OCI-LY3 (cell line): Measurements from ENCODE around the gene APOB.

Experiments used
- H2AFZ ChIP-seq: fragments of 200-600, 300-600 bp; shearing (Covaris generic); 2 replicates; pipeline ENCODE4 v1.6.0; 2014; ENCODE audit warnings: antibody characterized with exemption, low read depth, low read length
- H3K27ac ChIP-seq: fragments of 200-600, 300-600 bp; sonication (generic); 2 replicates; pipeline ENCODE4 v1.5.1; 2014; ENCODE audit warnings: mild to moderate bottlenecking, low read length, moderate library complexity, mixed read lengths
- H3K27me3 ChIP-seq: fragments of 200-600, 300-600 bp; sonication (generic); 2 replicates; pipeline ENCODE4 v1.6.1; 2014; ENCODE audit warnings: low read depth, low read length, mixed read lengths
- H3K36me3 ChIP-seq: fragments of 200-600, 300-600 bp; sonication (generic); replicated peaks from 2 replicates; pipeline ENCODE3; 2014; ENCODE audit warnings: low read depth, low read length, mixed read lengths
- H3K4me1 ChIP-seq: fragments of 300-600, 200-600 bp; sonication (generic); 2 replicates; pipeline ENCODE4 v1.6.1; 2014; ENCODE audit warnings: low read length, mixed read lengths
- H3K4me2 ChIP-seq: fragments of 200-600, 300-600 bp; sonication (generic); 2 replicates; pipeline ENCODE4 v1.6.1; 2014; ENCODE audit warnings: low read length, mixed read lengths
- H3K4me3 ChIP-seq: fragments of 300-600, 200-600 bp; sonication (generic); 2 replicates; pipeline ENCODE4 v1.5.1; 2014; ENCODE audit warnings: antibody characterized with exemption, mild to moderate bottlenecking, low read length, moderate library complexity
- H3K79me2 ChIP-seq: fragments of 300-600, 200-600 bp; shearing (Covaris generic); 2 replicates; pipeline ENCODE4 v1.6.1; 2014; ENCODE audit warnings: mild to moderate bottlenecking, low read length, mixed read lengths
- H3K9ac ChIP-seq: fragments of 300-600, 200-600 bp; shearing (Covaris generic); 2 replicates; pipeline ENCODE4 v1.6.0; 2014; ENCODE audit warnings: mild to moderate bottlenecking, low read length, moderate library complexity
- H3K9me3 ChIP-seq: fragments of 200-600, 300-600 bp; shearing (Covaris generic); 2 replicates; pipeline ENCODE4 v1.6.1; 2014; ENCODE audit warnings: low read length, mixed read lengths; ENCODE audit not compliant: insufficient read depth
- H4K20me1 ChIP-seq: fragments of 200-600, 300-600 bp; sonication (generic); 2 replicates; pipeline ENCODE4 v1.6.1; 2016; ENCODE audit warnings: low read length, mixed read lengths; ENCODE audit not compliant: insufficient read depth
- EZH2phosphoT487 ChIP-seq: fragments of 200-600 bp; shearing (Covaris generic); IDR thresholded peaks from 2 replicates; pipeline ENCODE4 v1.6.1; 2018; ENCODE audit warnings: antibody characterized with exemption, mixed run types, low read depth
- TF ChIP-seq, protein P1 (sequence below): fragments of 200-600, 300-600 bp; sonication (generic); IDR thresholded peaks from 2 replicates; pipeline ENCODE4 v1.5.1; 2014; ENCODE audit warnings: antibody characterized with exemption, low read length, low read depth

The APOB gene

DNA sequence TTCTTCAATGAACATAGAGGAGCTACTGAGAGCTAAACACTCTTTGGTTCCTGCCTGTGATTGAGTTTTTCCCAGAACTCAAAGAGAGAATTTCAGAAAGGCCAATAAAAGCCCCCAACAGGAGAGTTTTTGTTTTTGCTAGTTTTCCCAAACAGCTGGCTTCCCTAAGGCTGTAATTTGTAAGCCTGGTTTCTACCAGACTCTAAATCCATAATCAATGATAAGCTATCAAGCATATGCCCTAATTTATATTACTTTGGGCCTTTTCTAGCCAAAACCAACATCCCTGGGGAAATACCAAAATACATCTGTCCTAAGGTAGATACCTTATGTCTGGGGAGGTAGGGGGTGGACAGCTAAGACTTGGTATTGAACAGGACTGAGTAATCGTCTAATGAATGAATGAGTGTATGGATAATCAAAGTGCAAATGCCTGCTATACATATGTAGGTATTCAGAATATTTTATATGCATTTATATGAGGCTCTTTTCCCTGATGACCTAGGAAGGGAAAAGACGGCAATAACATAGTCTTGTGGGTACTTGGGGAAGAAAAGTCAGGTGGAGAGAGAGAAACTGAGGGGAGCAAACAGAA is 26.0 kb upstream of the APOB start:
- H3K79me2 ChIP-seq, result no peaks in the 10 kb centered on the region
- no peak overlapping the region for H3K27ac ChIP-seq
- H3K4me2 ChIP-seq, result no peak overlapping the region
- peaks cover 11% of the 10 kb centered on the region; the same call in 1 of the 2 replicates for H3K27me3 ChIP-seq
- H2AFZ ChIP-seq, result no peak overlapping the region
- no peaks in the 10 kb centered on the region for H3K4me1 ChIP-seq
- no peaks in the 10 kb centered on the region for H4K20me1 ChIP-seq
- H3K4me3 ChIP-seq, result no peak overlapping the region
- TF ChIP-seq, protein P1, sequence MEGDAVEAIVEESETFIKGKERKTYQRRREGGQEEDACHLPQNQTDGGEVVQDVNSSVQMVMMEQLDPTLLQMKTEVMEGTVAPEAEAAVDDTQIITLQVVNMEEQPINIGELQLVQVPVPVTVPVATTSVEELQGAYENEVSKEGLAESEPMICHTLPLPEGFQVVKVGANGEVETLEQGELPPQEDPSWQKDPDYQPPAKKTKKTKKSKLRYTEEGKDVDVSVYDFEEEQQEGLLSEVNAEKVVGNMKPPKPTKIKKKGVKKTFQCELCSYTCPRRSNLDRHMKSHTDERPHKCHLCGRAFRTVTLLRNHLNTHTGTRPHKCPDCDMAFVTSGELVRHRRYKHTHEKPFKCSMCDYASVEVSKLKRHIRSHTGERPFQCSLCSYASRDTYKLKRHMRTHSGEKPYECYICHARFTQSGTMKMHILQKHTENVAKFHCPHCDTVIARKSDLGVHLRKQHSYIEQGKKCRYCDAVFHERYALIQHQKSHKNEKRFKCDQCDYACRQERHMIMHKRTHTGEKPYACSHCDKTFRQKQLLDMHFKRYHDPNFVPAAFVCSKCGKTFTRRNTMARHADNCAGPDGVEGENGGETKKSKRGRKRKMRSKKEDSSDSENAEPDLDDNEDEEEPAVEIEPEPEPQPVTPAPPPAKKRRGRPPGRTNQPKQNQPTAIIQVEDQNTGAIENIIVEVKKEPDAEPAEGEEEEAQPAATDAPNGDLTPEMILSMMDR, result no peak
- TF ChIP-seq EZH2phosphoT487, result no peak
- H3K9ac ChIP-seq, result no peak overlapping the region
- no peaks in the 10 kb centered on the region for H3K9me3 ChIP-seq
- H3K36me3 ChIP-seq, result no peaks in the 10 kb centered on the region

DNA sequence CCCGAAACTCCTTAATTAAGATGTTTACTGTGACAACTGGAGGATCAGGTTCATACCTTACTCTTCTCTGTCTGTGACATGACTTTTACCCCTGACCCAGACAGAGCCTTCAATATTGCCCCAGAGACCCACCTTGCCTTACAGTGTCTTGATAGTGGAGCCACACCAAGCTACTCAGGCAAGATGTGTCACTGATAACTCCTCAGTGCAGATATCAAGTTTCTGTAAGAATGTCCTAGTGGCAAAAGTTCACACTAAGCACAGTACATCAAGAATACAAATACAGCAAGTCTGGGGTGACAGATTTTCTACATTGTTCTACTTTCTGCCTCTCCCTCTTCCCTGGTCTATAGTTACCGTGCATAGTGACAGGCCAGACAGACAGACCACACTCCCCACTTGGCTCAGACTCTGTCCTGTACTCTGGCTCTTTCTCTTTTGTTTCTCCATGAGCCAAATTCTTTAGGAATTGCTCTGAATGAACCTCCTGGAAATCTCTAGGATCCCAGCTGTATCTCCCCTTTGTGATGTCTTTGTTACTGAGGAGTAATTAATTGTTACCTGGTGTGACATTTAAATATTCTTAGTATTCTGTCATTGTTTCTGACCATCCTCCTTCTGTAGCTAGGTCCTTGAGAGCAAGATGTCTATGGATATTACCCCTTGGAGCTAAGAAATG is 24.1 kb upstream of the APOB start:
- no peaks in the 10 kb centered on the region for H3K9me3 ChIP-seq
- H2AFZ ChIP-seq, result no peak overlapping the region
- H3K36me3 ChIP-seq, result no peaks in the 10 kb centered on the region
- no peaks in the 10 kb centered on the region for H3K4me1 ChIP-seq
- no peaks in the 10 kb centered on the region for H4K20me1 ChIP-seq
- H3K9ac ChIP-seq, result no peak overlapping the region
- TF ChIP-seq, protein P1, result no peak
- TF ChIP-seq EZH2phosphoT487, result no peak
- no peak overlapping the region for H3K4me2 ChIP-seq
- no peaks in the 10 kb centered on the region for H3K79me2 ChIP-seq
- H3K27ac ChIP-seq, result no peak overlapping the region
- H3K4me3 ChIP-seq, result no peak overlapping the region
- H3K27me3 ChIP-seq, result peaks cover 24% of the 10 kb centered on the region; the same call in 1 of the 2 replicates

DNA sequence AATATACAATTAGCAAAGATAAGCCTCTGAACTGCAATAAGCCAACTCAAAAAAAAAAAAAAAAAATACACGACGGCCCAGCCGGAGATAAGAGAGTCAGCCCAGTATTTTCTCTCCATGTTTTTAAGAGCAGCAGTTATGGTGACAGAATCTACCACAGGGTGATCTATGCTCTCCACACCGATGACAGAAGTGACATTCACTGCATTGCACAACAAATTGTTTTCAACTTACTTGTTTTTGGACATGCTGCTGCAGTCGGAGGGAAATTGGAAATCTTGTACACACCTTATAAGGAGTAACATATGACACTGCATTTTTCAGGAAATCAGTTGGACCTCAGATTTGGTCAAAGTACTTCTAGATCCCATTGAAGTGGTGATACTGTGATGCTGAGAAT is 23.3 kb upstream of the APOB start:
- H3K4me1 ChIP-seq, result no peaks in the 10 kb centered on the region
- TF ChIP-seq EZH2phosphoT487, result no peak
- TF ChIP-seq, protein P1, result no peak
- H2AFZ ChIP-seq, result no peak overlapping the region
- H3K9ac ChIP-seq, result no peak overlapping the region
- H3K36me3 ChIP-seq, result no peaks in the 10 kb centered on the region
- no peaks in the 10 kb centered on the region for H3K9me3 ChIP-seq
- no peaks in the 10 kb centered on the region for H3K79me2 ChIP-seq
- no peak overlapping the region for H3K4me2 ChIP-seq
- H3K27me3 ChIP-seq, result peaks cover 28% of the 10 kb centered on the region; the same call in 1 of the 2 replicates
- no peak overlapping the region for H3K4me3 ChIP-seq
- H3K27ac ChIP-seq, result no peak overlapping the region
- no peaks in the 10 kb centered on the region for H4K20me1 ChIP-seq

DNA sequence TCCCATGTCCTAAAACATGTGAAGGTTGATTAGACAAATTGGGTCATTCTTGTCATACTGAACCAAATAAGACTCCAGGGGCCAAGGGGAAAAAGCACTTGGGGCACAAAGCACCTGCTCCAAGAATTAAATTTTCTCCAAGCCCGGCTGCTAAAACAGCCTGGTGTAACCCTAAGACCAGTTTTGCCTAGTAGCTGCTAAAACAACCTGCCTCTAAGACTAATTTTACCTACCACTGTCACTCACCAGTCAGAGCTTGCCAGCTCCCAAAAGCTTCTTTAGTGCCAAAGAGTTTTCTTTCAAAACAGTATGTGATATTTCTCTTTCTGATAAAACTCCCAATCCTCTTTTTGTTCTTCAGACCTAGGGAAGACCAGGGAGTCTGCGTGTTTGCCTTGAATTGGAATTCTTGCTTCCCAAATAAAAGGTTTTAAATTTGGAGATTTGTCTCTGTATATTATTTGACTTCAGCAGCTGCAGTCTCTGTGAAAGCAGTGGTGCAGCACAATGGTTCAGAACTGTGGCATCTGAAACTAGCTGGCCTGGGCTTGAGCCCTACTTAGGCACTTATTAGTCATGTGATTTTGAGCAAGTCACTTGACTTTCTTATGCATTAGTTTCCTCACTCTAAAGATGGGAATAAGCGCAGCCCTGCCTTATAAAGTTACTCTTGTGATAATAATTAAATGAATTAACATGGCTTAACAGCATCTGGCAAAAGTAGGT is 16.2 kb upstream of the APOB start:
- no peak overlapping the region for H3K4me3 ChIP-seq
- H3K4me2 ChIP-seq, result no peak overlapping the region
- H3K9me3 ChIP-seq, result no peaks in the 10 kb centered on the region
- H3K27ac ChIP-seq, result no peak overlapping the region
- H2AFZ ChIP-seq, result no peak overlapping the region
- no peaks in the 10 kb centered on the region; the same call in 1 of the 2 replicates for H4K20me1 ChIP-seq
- no peaks in the 10 kb centered on the region for H3K4me1 ChIP-seq
- TF ChIP-seq, protein P1, result no peak
- no peak for TF ChIP-seq EZH2phosphoT487
- H3K9ac ChIP-seq, result no peak overlapping the region
- peaks cover 17% of the 10 kb centered on the region; the same call in 1 of the 2 replicates for H3K27me3 ChIP-seq
- H3K79me2 ChIP-seq, result no peaks in the 10 kb centered on the region
- H3K36me3 ChIP-seq, result no peaks in the 10 kb centered on the region
